ENCODE measurements around the gene GSE1.

GSE1 gene

GRCh38 chr16:85664580-85665372, 51.7 kb downstream of the GSE1 start:
- no peak for DNase-seq

GRCh38 chr16:85665373-85665740, 52.2 kb downstream of the GSE1 start:
- no peak for DNase-seq

- no peak for DNase-seq
These were observed 52.8 kb downstream of the GSE1 start for GRCh38 chr16:85665929-85666328.

- DNase-seq = no peak
These were observed 54.1 kb downstream of the GSE1 start for GRCh38 chr16:85667261-85667660.

GRCh38 chr16:85667841-85668413, 54.8 kb downstream of the GSE1 start:
- no peak for DNase-seq

- no peak for DNase-seq
These were observed 55.7 kb downstream of the GSE1 start for GRCh38 chr16:85668676-85669424.

- DNase-seq = no peak
These were observed 57.7 kb downstream of the GSE1 start for GRCh38 chr16:85670840-85671239.

GRCh38 chr16:85673529-85674417, 60.7 kb downstream of the GSE1 start:
- DNase-seq = no peak

GRCh38 chr16:85674418-85674755, 61.3 kb downstream of the GSE1 start:
- no peak for DNase-seq

- DNase-seq = no peak
These were observed 61.7 kb downstream of the GSE1 start for GRCh38 chr16:85674828-85675227.

GRCh38 chr16:85675251-85675874, 62.2 kb downstream of the GSE1 start:
- no peak for DNase-seq

GRCh38 chr16:85676466-85676865, 63.3 kb downstream of the GSE1 start:
- no peak for DNase-seq

- no peak for DNase-seq
These were observed 64.4 kb downstream of the GSE1 start for GRCh38 chr16:85677383-85677967.

GRCh38 chr16:85678016-85678415, 64.9 kb downstream of the GSE1 start:
- DNase-seq = no peak

GRCh38 chr16:85678821-85679220, 65.7 kb downstream of the GSE1 start:
- DNase-seq = peak; percentile 84

- no peak for DNase-seq
These were observed 66.7 kb downstream of the GSE1 start for GRCh38 chr16:85679870-85680269.

- DNase-seq = no peak
These were observed 67.3 kb downstream of the GSE1 start for GRCh38 chr16:85680352-85680944.

- DNase-seq = no peak
These were observed 68.1 kb downstream of the GSE1 start for GRCh38 chr16:85681255-85681654.

- DNase-seq = no peak
These were observed 69.4 kb downstream of the GSE1 start for GRCh38 chr16:85682516-85682915.

- no peak for DNase-seq
These were observed 70.2 kb downstream of the GSE1 start for GRCh38 chr16:85683363-85683762.

GRCh38 chr16:85685251-85685650, 72.1 kb downstream of the GSE1 start:
- no peak for DNase-seq

Data from NCI-H526 treated with DMSO at 0.1 percent for 48 hours (cell line).